GM12891 (cell line): ENCODE results near the gene AGFG2.

Experiments used
- PAX5 ChIP-seq: IDR thresholded peaks from 2 replicates; pipeline ENCODE4 v1.6.1; 2011; ENCODE audit warnings: low read length, moderate library complexity, mild to moderate bottlenecking; ENCODE audit not compliant: insufficient read depth, severe bottlenecking
- POLR2A ChIP-seq: IDR thresholded peaks from 2 replicates; pipeline ENCODE4 v1.6.1; 2011; ENCODE audit warnings: low read depth, low read length, control low read depth
- POLR2AphosphoS5 ChIP-seq: IDR thresholded peaks from 2 replicates; pipeline ENCODE4 v1.6.1; 2011; ENCODE audit warnings: low read depth, low read length, control low read depth
- POU2F2 ChIP-seq: IDR thresholded peaks from 2 replicates; pipeline ENCODE4 v1.6.1; 2011; ENCODE audit warnings: low read depth, mild to moderate bottlenecking, control low read depth, low read length, moderate library complexity
- SPI1 ChIP-seq: IDR thresholded peaks from 2 replicates; pipeline ENCODE4 v1.6.1; 2011; ENCODE audit warnings: low read depth, low read length, control low read depth
- TAF1 ChIP-seq: IDR thresholded peaks from 2 replicates; pipeline ENCODE4 v1.6.1; 2011; ENCODE audit warnings: low read depth, low read length, control low read depth

DNA sequence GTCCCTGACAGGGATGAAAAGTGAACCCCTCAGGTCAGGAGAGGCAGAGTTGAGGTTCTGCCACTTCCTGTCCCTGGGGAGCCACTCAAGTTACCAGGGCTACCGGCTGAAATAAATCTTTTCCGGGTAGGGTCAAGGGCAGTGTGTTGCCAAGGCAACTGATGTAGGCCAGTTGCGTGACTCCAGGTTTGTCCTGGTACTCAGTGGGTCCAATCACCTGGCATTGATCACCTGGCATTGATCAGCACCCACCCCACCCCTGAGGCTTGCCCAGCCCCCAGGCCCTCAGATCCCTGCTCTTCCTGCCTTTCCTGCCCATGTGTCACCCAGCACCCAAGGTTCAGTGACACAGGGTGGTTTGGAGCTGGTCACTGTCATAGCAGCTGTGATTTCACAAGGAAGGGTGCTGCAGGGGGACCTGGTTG, 28.8 kb downstream of the AGFG2 start:
- TF ChIP-seq POLR2AphosphoS5 (no peak), TAF1 (no peak), POLR2A (no peak; the same call in 1 of the 2 replicates), PAX5 (no peak), POU2F2 (0 out of 2 replicates have a peak, but pooled peaks have one; percentile 5), SPI1 (0 out of 2 replicates have a peak, but pooled peaks have one; percentile 15)
